ENCODE measurements around the gene PPP1R8.
"Not testable (repeated sequence)": the region's sequence is repeated elsewhere in the genome, so short reads cannot be mapped to it uniquely, and the experiment has no call there.

The PPP1R8 gene

DNA sequence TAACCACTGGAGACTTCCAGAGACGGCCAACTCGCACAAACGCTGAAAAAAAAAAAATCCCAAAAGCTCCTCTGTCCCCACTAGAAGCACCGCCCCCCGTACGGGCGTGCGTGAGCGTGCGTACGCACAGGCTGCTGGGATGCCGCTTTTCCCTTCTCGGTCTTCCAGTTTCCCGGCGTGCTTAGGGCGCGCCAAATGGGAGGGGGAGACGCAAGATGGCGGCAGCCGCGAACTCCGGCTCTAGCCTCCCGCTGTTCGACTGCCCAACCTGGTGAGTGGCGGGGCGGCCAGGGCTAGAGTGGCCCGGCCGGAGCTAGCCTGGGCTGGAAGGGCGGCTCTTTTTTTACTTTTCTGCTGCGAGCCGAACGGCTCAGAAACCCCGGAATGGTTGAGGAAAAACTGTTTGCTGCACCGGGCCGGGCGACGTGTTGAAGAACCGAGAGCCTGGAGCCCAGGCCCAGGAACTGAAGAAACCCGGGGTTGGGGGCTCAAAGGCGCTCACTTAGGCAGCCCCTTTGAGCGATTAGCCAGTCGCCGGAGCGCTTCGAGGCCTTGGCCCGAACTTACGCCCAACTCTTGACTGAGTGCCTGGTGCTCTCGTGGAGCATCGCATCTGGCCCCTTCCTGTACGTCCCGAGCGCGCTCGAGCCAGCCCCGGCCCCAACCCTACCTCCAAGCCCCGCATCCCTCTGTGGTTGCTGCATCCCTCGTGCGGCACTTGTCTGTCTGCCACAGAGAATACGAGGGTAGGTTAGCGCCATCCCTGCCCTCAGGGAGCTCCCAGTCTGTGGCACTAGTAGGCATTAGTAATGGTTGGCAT is at the start of gene PPP1R8:
TSS of gene PPP1R8 (plus strand) at position 162 of the 820 bp plus-strand sequence. CDS start at position 216, 54 bp downstream.
- peak; percentile 59 to 78 (median 64) for DNase-seq (ENCODE audit: low read depth in 2 of 3, low spot score in 2 of 3)

DNA sequence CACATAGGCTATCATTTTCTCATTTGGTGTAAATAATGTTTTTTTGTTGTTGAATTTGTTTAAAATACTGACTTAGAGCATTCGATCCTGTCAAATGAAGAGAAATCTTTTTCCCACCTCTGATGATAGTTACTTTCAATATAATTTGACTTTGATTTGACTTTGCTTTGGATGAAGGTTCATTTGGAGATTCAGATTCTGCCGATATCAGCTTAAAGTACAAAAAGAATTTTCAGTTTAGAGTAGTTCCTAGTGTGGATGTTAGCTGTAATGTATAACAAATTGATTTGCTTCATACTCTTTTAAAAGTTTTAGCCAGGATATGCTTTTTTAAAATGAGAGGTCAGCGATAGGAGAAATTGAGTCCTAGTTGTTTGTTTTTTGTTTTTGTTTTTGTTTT is 47.6 kb upstream of the PPP1R8 start:
- DNase-seq (ENCODE audit: low read depth in 2 of 3, low spot score in 2 of 3) = no peak

DNA sequence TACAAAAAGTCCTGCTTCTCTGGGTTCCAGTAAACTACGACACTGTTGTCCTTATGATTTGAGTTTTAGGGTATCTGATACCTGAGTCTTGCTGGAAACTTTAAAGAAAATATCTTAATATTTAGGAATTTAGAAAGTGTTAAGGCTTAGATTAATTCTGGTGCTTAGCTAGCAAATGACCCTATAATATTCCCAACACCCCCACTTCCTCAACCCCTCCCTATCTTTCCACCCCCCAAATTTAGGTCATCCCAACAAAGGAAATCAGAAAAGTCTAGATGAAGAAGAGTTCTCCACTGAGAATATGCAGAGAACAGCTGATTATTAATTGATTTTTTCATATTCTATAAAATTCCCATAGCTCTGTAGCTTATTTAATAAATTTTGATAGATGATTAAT is 45.9 kb upstream of the PPP1R8 start:
- DNase-seq (ENCODE audit: low read depth in 2 of 3, low spot score in 2 of 3) = no peak

DNA sequence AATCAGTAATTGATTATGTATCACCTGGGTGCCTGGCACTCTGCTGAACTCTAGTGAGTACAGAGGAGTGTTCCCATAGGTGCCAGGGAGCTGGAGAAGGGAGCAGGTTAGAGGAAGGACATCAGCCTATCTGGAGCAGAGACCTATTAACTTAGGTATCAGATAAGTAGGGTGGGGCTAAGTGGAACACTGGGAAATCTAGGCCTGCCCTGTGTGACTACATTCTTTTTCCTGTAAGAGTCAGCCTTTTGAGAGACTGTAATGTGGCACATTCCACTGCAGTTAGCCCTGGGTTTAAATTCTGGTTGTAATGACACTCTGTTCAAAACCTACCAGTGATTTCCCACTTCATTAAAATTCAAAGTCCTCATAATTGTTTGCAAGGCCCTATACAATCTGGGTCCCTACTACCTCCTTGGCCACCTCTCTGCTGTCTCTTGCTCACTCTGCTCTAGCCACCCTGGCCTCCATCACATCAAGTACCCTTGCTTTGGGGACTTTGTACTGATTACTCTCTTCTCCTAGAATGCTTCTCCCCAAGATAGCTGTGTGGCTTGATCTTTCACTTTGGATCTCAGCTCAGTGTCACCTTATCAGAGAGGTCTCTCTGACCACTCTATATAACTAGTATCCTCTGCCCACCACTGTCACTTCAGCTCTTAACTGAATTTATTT is 44.7 kb upstream of the PPP1R8 start:
- no peak for DNase-seq (ENCODE audit: low read depth in 2 of 3, low spot score in 2 of 3)

DNA sequence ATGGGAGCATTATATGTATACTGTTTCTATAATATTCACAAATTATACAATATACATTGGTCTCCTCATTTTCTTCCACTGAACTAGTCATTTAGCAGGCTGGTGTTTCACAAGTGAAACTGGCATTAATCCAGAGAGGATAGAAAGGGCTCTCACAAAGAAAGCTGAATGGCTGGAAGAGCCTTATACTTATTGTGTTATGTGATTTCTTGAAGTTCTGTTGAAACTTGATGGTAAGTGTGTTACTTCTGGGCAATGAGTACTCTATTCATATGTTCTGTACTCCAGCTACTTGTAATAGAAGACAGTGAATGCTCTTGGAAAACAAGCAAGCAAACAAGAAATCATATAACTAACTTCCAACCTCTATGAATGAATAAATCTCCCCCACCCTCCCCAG is 42.7 kb upstream of the PPP1R8 start:
- DNase-seq (ENCODE audit: low read depth in 2 of 3, low spot score in 2 of 3) = no peak

DNA sequence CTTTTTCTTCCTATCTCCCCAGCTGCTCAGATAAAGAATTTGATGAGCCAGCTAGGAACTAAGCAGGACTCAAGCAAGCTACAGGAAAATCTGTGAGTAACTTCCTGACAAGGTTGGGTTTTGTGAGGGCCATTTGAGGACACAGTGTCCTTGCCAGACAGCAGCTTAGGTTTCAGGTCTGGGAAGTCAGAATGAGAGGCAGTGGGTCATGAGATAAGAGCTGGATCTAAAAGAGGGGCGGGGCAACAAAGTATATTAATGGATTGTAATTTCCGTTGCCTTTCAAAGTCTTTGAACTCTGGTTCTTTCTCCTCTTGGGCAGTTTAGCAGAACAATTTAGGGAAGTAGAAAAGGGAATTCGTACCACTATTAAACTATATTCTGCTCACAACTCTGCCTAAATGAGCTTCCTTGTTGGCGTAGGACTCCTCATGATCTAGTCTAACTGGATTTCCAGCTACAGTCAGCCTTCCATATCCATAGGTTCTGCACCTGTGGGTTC is 41.0 kb upstream of the PPP1R8 start:
- no peak for DNase-seq (ENCODE audit: low read depth in 2 of 3, low spot score in 2 of 3)

DNA sequence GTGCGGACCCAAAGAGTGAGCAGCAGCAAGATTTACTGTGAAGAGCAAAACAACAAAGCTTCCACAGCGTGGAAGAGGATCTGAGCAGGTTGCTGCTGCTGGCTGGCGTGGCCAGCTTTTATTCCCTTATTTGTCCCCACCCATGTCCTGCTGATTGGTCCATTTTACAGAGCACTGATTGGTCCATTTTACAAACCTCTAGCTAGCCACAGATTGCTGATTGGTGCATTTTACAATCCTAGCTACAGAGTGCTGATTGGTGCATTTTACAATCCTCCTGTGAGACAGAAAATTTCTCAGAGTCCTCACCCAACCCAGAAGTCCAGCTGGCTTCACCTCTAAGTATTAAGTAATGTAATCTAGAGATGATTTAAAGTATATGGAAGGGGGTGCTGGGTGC is 40.3 kb upstream of the PPP1R8 start:
- not testable (repeated sequence) for DNase-seq (ENCODE audit: low read depth in 2 of 3, low spot score in 2 of 3)

DNA sequence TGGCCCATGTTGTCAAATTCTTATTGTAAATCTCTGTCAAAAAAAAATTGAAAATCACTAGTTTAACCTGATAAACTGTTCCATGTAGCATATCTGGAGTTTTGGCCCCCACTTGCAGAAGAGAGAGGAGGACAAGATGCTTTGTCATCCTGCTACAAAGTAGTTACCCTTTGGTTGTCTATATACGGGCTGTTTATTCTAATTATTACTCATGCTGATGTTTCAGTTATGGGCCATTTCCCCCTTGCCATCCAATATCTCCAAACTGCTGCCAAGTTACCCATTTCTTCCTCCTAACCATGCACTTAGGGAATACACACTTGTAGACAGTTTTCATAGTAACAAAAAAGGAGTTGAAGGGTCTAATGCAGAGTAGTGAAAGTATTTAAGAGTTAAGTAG is 35.0 kb upstream of the PPP1R8 start:
- DNase-seq (ENCODE audit: low read depth in 2 of 3, low spot score in 2 of 3) = no peak

DNA sequence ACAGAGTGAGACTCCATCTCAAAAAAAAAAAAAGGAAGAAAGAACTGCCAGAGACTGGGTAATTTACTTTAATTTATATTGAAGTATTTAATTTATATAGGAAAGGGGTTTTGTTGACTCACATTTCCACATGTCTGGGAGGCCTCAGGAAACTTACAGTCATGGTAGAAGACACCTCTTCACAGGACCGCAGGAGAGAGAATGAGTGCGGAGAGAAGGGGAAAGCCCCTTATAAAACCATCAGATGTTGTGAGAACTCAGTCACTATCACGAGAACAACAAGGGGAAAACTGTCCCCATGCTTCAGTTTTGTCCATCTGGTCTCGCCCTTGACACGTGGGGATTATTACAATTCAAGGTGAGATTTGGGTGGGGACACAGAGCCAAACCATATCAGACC is 25.8 kb upstream of the PPP1R8 start:
- no peak for DNase-seq (ENCODE audit: low read depth in 2 of 3, low spot score in 2 of 3)

DNA sequence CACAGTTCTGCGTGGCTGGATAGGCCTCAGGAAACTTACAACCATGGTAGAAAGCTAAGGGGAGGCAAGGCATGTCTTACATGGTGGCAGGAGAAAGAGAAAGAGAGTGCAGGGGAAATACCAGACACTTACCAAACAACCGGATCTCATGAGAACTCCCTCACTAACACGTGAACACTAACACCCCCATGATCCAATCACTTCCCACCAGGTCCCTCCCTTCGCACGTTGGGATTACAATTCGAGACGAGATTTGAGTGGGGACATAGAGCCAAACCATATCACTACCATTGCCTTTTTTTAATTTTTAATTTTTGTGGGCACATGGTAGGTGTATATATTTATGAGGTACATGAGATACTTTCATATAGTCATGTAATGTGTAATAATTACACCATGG is 23.8 kb upstream of the PPP1R8 start:
- no peak for DNase-seq (ENCODE audit: low read depth in 2 of 3, low spot score in 2 of 3)

DNA sequence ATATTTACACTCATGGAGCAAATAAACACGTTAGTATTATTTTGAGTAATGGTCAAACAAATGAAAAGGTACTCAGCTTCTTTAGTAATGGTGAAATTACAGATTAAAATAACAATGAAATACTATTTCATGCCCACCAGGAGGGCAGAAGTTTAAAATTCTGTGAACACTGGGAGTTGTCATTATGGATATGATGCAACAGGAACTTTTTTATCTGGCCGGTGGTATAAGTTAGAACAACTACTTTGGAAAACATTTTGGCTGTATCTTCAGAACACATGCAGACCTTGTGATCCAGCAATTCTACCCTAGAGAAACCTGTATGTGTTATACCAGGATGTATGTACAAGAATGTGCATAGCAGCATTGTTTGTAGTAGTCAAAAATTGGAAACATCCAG is 23.2 kb upstream of the PPP1R8 start:
- DNase-seq (ENCODE audit: low read depth in 2 of 3, low spot score in 2 of 3) = no peak

DNA sequence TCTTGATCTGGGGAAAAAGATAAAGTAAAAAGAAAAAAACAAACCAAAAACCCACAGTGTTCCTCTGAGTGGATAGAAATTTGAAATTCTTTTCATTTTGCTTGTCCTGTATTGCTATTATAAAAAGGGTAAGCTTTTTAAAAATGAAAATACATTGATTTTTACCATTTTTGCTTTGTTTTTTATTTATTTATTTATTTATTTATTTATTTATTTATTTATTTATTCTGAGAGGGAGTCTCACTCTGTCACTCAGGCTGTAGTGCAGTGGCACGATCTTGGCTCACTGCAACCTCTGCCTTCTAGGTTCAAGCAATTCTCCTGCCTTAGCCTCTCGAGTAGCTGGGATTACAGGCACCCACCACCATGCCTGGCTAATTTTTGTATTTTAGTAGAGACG is 22.5 kb upstream of the PPP1R8 start:
- DNase-seq (ENCODE audit: low read depth in 2 of 3, low spot score in 2 of 3) = not testable (repeated sequence)

DNA sequence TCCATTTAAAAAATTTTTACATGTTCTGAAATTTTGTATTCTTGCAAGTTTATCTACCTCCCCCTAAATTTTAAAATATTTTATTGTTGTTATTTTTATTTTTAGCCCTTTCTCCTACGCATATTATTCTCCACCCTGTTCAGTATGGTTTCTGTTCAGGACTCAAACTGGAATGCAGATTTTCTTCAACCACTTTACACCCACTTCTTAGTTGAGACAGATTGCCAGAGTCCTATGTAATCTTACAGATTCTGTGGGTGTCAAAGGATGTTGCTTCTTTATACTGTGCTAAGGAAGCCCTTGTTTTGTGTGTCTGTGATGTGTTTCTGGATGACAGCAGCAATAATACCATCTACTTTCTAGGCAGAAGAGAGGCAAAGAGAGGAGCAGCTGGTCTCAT is 20.7 kb upstream of the PPP1R8 start:
- no peak for DNase-seq (ENCODE audit: low read depth in 2 of 3, low spot score in 2 of 3)

DNA sequence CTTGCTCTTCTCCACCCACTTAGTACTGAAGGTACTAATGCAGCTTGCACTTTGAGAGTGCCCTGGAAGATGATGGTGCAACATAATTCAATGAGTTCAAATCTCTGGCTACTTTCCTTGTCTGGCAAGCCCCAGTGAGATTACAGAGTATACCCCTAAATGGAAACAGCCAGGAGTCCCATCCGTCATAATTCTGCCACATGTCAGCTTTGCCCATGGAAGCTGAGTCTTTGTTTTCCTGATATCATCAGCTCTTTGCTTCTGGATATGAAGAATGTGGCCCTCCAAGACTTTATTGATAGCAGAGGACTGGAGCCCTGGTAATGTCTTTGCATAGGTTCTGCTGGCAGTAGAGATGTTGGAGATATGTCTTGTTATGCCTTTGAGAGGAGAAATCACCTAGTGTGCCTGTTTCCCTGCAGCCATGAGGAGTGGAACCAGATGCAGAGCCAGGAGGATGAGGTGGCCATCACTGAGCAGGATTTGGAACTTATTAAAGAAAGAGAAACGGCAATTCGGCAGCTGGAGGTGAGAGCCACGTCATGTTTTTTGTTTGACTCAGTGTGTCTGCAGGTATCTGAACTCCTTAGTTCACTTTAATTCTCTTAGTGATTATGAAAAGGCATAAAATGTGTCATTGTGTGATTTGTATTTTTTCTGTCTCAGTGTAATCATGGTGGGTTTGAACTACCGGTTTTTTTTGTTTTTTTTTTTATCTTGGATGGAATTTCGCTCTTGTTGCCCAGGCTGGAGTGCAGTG is 18.7 kb upstream of the PPP1R8 start:
- DNase-seq (ENCODE audit: low read depth in 2 of 3, low spot score in 2 of 3) = no peak

DNA sequence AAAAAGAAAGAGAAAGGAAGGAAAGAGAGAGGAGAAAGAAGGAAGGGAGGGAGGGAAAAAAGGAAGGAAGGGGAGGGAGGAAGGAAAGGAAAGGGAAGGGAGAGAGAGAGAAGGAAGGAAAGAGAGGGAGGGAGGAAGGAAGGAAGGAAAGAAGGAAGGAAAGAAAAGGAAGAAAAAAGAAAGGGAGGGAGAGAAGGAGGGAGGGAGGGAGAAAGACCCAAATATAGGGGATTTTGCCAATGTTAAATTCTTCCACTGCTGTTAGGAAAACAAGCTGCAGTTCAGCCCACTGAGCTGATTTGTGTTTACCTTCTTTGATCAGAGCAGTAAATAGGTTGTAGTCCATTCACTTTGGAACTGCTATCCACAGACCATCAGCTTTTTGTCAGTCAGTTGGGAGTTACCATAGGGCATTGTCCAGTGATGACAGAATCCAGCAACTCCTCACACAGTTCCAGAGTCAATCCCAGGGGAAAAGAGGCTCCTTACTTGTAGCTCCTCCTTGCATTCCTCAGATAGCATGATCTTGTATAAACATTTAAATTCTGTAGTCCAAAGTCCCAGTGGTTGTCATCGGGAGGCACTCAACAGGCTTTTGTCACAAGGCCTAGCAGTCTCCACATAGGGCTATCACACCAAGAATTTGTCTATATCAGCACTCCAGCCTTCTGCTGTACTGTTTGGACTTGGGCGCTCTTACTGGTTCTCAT is 13.5 kb upstream of the PPP1R8 start:
- DNase-seq (ENCODE audit: low read depth in 2 of 3, low spot score in 2 of 3) = no peak

DNA sequence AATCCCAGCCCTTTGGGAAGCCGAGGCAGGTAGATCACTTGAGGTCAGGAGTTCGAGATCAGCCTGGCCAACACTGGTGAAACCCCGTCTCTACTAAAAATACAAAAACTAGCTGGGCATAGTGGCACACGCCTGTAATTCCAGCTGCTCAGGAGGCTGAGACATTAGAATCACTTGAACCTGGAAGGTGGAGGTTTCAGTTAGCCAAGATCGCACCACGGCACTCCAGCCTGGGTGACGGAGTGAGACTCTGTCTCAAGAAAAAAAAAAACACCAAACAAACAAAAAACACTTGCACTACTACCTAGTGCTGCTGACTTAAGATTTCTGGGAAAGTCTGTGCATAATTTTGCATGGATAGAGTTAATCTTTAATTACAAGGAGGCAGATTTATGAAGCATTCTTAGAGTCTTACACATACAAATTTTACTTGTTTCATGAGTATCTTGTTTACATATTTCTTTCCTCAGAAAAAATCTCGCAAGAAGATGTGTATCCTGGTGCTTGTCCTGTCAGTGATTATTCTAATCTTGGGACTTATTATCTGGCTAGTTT is 8.7 kb upstream of the PPP1R8 start:
- no peak for DNase-seq (ENCODE audit: low read depth in 2 of 3, low spot score in 2 of 3)

DNA sequence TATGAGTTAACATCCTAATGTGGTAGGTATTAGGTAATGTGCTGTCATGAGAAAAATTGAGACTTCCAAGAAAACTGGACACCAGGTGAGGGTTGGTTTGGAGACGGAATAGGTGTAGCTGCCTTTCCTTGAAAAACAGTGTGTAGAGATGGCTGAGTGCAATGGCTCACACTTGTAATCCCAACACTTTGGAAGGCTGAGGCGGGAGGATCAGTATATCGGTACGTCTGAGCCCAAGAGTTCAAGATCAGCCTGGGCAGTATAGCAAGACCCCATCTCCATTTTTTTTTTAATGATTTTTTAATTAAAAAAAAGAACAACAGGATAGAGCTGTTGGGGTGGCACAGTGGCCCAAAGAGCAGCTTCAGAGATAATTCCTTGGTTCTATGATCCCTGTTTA is 6.8 kb upstream of the PPP1R8 start:
- no peak for DNase-seq (ENCODE audit: low read depth in 2 of 3, low spot score in 2 of 3)

DNA sequence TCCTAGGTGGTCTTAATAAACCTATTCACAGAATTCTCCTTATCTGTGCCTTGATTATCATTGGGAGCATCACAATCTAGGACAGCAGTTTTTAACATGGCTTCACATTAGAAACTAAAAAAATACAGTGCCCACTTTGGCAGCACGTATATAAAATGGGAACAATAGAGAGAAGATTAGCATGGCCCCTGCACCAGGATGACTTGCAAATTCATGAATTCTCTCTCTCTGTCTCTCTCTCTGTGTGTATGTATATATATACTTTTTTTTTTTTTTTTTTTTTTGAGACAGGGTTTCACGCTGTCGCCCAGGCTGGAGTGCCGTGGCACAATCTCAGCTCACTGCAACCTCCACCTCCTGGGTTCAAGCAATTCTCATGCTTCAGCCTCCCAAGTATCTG is 6.2 kb upstream of the PPP1R8 start:
- no peak for DNase-seq (ENCODE audit: low read depth in 2 of 3, low spot score in 2 of 3)

DNA sequence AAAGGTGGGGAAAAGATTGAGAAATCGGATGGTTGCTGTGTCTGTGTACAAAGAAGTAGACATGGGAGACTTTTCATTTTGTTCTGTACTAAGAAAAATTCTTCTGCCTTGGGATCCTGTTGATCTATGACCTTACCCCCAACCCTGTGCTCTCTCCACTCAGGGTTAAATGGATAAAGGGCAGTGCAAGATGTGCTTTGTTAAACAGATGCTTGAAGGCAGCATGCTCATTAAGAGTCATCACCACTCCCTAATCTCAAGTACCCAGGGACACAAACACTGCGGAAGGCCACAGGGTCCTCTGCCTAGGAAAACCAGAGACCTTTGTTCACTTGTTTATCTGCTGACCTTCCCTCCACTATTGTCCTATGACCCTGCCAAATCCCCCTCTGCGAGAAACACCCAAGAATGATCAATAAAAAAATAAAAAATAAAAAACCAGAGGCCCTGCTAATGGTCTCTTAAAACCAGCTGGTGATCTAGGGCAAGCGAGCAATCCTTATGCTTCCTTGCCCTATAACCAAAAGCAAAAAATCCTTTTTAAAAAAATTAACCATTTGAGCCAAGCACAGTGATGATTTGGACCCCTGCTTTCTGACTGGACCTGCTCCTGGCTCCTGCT is 1.1 kb upstream of the PPP1R8 start:
- DNase-seq (ENCODE audit: low read depth in 2 of 3, low spot score in 2 of 3) = not testable (repeated sequence)

All from activated CD8-positive, alpha-beta memory T cell treated with anti-CD3 and anti-CD28 coated beads for 48 hours (primary cell).